Fibroblast of lung (primary cell): ENCODE results near the gene CORO7. TPM values are rescaled to one million over a fixed set of nuclear protein-coding genes. Genes with fewer than 3 reads are reported as not detected.

Experiments used
- DNase-seq, 2 donors: peaks; one replicate each; pipeline versions ENCODE4 v3.0.0 to v3.0.0-alpha.2; 2010; ENCODE audit warnings: low read depth in 2 of 2
- H2AFZ ChIP-seq: 2 replicates; pipeline ENCODE4 v1.5.1; 2012; ENCODE audit warnings: low read length, control low read depth, inconsistent platforms
- H3K27ac ChIP-seq: 2 replicates; pipeline ENCODE4 v1.5.1; 2011; ENCODE audit warnings: low read length, control low read depth; ENCODE audit not compliant: insufficient read depth
- H3K27me3 ChIP-seq: 2 replicates; pipeline ENCODE4 v1.5.1; 2011; ENCODE audit warnings: mild to moderate bottlenecking, low read length; ENCODE audit not compliant: control insufficient read depth, insufficient read depth
- H3K36me3 ChIP-seq: 2 replicates; pipeline ENCODE4 v1.5.1; 2011; ENCODE audit warnings: low read length; ENCODE audit not compliant: control insufficient read depth, insufficient read depth
- H3K4me1 ChIP-seq: 2 replicates; pipeline ENCODE4 v1.5.1; 2011; ENCODE audit warnings: low read length; ENCODE audit not compliant: control insufficient read depth, insufficient read depth; ENCODE audit errors: extremely low read depth
- H3K4me2 ChIP-seq: 2 replicates; pipeline ENCODE4 v1.5.1; 2011; ENCODE audit warnings: low read length, control low read depth; ENCODE audit not compliant: insufficient read depth; ENCODE audit errors: extremely low read depth
- H3K4me3 ChIP-seq, 4 experiments: fragments of 200-600 bp in 1 of 4; sonication (generic) in 1 of 4; replicated peaks in 1 of 4; 2 replicates each; pipeline ENCODE4 v1.5.1; 2011 to 2016; ENCODE audit warnings: low read length in 4 of 4, low read depth in 3 of 4, mild to moderate bottlenecking in 3 of 4, control low read depth in 2 of 4, inconsistent platforms in 1 of 4, mixed read lengths in 1 of 4; ENCODE audit not compliant: insufficient read depth in 1 of 4; ENCODE audit errors: control extremely low read depth in 1 of 4
- H3K79me2 ChIP-seq: 2 replicates; pipeline ENCODE4 v1.5.1; 2012; ENCODE audit warnings: mild to moderate bottlenecking, low read length, inconsistent platforms; ENCODE audit not compliant: control insufficient read depth, insufficient read depth
- H3K9ac ChIP-seq: 2 replicates; pipeline ENCODE4 v1.5.1; 2011; ENCODE audit warnings: mild to moderate bottlenecking, low read length, control low read depth; ENCODE audit not compliant: insufficient read depth
- H3K9me3 ChIP-seq: 2 replicates; pipeline ENCODE4 v1.5.1; 2012; ENCODE audit warnings: low read depth, low read length; ENCODE audit not compliant: control insufficient read depth, insufficient read depth
- H4K20me1 ChIP-seq: 2 replicates; pipeline ENCODE4 v1.5.1; 2011; ENCODE audit warnings: low read length; ENCODE audit not compliant: control insufficient read depth, insufficient read depth; ENCODE audit errors: extremely low read depth
- EZH2 ChIP-seq: IDR thresholded peaks from 2 replicates; pipeline ENCODE4 v1.5.1; 2012; ENCODE audit warnings: low read length, control low read depth, mild to moderate bottlenecking; ENCODE audit errors: missing control alignments
- polyA plus RNA-seq, 2 donors: library from polyadenylated mRNA; depleted of rRNA in 1 of 2; stranded (reverse) in 1 of 2; unstranded in 1 of 2; fragments of >200 nt; gene quantifications; 2 replicates each; pipeline ENCODE4 v1.2.1, GENCODE V29; 2011 to 2012; ENCODE audit warnings: missing spikeins in 1 of 2
- total RNA-seq: library from RNA; depleted of rRNA; stranded (reverse); fragments of >200 nt; gene quantifications from 2 replicates; pipeline ENCODE4 v1.2.1, GENCODE V29; 2014
- TF ChIP-seq, protein P1 (sequence below), 2 donors: IDR thresholded peaks in 1 of 2; conservative IDR thresholded peaks in 1 of 2; 1 replicate in 1 of 2; 2 replicates in 1 of 2; pipeline ENCODE4 v1.5.1; 2011 to 2012; ENCODE audit warnings: low read length in 2 of 2, control low read depth in 1 of 2, inconsistent platforms in 1 of 2, low read depth in 1 of 2, mild to moderate bottlenecking in 1 of 2

CORO7 gene
- total and polyA plus RNA-seq, 2 donors (not counting 1 experiment from before 2014, with no cell fraction given) = 6.1 to 11.1 TPM

DNA sequence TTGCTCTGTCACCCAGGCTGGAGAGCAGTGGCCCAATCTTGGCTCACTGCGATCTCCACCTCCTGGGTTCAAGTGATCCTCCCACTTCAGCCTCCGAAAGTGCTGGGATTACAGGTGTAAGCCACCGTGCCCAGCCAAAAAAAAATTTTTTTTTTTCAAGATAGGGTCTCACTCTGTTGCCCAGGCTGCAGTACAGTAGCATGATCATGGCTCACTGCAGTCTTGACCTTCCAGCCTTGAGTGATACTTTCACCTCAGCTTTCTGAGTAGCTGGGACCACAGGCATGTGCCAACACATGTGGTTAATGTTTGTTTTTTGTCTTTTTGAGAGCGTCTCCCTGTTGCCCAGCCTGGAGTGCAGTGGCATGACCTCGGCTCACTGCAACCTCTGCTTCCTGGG is 63.6 kb downstream of the CORO7 start:
- H3K9me3 ChIP-seq = no peaks in the 10 kb centered on the region
- H3K27ac ChIP-seq = no peak overlapping the region
- H3K36me3 ChIP-seq = peaks cover 3% of the 10 kb centered on the region
- no peak overlapping the region for H2AFZ ChIP-seq
- peaks cover 4% of the 10 kb centered on the region for H3K4me1 ChIP-seq
- no peak overlapping the region for H3K4me3 ChIP-seq
- H4K20me1 ChIP-seq = no peaks in the 10 kb centered on the region
- H3K79me2 ChIP-seq = peaks cover 23% of the 10 kb centered on the region
- TF ChIP-seq EZH2 = no peak
- TF ChIP-seq, protein P1, sequence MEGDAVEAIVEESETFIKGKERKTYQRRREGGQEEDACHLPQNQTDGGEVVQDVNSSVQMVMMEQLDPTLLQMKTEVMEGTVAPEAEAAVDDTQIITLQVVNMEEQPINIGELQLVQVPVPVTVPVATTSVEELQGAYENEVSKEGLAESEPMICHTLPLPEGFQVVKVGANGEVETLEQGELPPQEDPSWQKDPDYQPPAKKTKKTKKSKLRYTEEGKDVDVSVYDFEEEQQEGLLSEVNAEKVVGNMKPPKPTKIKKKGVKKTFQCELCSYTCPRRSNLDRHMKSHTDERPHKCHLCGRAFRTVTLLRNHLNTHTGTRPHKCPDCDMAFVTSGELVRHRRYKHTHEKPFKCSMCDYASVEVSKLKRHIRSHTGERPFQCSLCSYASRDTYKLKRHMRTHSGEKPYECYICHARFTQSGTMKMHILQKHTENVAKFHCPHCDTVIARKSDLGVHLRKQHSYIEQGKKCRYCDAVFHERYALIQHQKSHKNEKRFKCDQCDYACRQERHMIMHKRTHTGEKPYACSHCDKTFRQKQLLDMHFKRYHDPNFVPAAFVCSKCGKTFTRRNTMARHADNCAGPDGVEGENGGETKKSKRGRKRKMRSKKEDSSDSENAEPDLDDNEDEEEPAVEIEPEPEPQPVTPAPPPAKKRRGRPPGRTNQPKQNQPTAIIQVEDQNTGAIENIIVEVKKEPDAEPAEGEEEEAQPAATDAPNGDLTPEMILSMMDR (conservative IDR thresholded peaks at IDR 0.05 in 1 of 2, IDR thresholded peaks at IDR 0.05 in 1 of 2; ENCODE audit: low read depth in 1 of 2, low read length in 2 of 2) = no peak
- H3K4me2 ChIP-seq = no peak overlapping the region
- H3K27me3 ChIP-seq = no peaks in the 10 kb centered on the region
- H3K9ac ChIP-seq = no peak overlapping the region
- DNase-seq = no peak

DNA sequence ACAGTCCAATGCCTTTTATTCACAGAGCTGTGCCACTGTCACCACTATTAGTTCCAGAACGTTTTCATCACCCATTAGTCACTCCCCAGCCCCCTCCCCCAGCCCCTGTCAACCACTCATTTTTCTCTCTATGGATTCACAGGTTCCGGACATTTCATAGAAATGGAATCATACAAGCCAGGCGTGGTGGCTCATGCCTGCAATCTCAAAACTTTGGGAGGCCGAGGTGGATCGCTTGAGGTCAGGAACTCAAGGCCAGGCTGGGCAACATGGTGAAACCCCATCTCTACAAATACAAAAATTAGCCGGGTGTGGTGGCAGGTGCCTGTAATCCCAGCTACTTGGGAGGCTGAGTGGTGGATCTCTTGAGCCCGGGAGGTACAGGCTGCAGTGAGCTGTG is 64.5 kb downstream of the CORO7 start:
- Histone ChIP-seq H3K9ac (no peak overlapping the region), H3K4me3 (no peak overlapping the region), H4K20me1 (no peaks in the 10 kb centered on the region), H3K27me3 (no peaks in the 10 kb centered on the region), H3K4me1 (peaks cover 4% of the 10 kb centered on the region), H3K4me2 (peak overlapping the region; percentile 68), H3K9me3 (no peaks in the 10 kb centered on the region), H3K27ac (peak overlapping the region; percentile 32), H2AFZ (no peak overlapping the region), H3K36me3 (peaks cover 2% of the 10 kb centered on the region), H3K79me2 (peaks cover 32% of the 10 kb centered on the region)
- TF ChIP-seq, protein P1 (conservative IDR thresholded peaks at IDR 0.05 in 1 of 2, IDR thresholded peaks at IDR 0.05 in 1 of 2; ENCODE audit: low read depth in 1 of 2, low read length in 2 of 2) = no peak
- no peak for TF ChIP-seq EZH2
- peak in 1 of 2 donors; percentile 63 for DNase-seq

DNA sequence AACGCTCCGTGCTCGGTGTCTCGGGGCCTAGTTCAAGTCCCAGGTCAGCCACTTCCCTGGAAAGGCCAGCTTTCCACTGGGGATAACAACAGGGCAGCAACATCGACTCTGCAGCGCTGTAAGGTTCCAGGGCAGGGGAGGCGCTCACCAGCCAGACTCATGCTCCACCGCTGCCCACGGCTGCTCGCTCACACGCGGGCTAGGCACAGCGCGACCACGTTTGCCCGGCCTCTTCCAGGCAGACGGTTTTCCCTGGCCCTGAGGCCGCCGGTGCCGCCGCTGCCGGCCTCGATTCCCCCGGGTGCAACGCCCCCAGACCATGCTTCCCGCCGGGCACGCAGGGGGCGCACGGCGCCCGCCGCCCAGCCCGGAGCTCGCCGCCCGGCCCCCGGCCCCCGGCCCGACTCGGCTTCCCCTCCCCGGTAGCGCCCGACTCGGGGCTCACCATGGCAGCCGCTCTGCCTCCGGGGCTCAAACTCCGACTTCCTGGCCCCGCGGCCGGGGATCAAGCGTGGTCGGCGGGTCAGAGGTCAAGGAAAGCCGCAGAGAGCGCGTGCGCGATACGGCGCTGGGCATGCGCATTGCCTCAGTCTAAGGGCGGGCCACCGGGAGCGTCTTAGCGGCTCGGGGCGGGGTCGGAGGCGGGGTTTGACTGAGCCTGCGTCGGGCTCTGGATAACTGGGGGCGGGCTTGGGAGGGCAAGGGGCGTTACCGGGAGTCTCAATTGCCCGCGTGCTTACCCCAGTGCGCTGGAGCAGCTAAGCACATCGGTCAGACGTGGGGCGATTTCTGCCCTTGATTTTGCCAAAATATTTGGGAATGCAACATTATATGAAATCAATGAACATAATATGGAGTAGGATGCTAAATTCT is 65.4 kb downstream of the CORO7 start, which contains the start of gene PAM16:
TSS of gene PAM16 (minus strand) at position 535 of the 873 bp plus-strand sequence. CDS start at position 448, 87 bp downstream.
- H3K79me2 ChIP-seq = peaks cover 37% of the 10 kb centered on the region

More for the DNA sequence above, 65.4 kb downstream of the CORO7 start, which contains the start of gene PAM16:
- Histone ChIP-seq H3K9me3 (no peaks in the 10 kb centered on the region), H3K4me3 (peak within 1 kb of the TSS; percentile 68 to 97 (median 84)), H3K27ac (peak within 1 kb of the TSS; percentile 83), H3K4me2 (peak within 1 kb of the TSS; percentile 88), H2AFZ (peak within 1 kb of the TSS; percentile 63), H3K36me3 (peaks cover 2% of the 10 kb centered on the region), H3K27me3 (no peaks in the 10 kb centered on the region), H4K20me1 (no peaks in the 10 kb centered on the region), H3K9ac (peak within 1 kb of the TSS; percentile 82), H3K4me1 (peaks cover 4% of the 10 kb centered on the region)
- no peak for TF ChIP-seq EZH2
- TF ChIP-seq, protein P1 (conservative IDR thresholded peaks at IDR 0.05 in 1 of 2, IDR thresholded peaks at IDR 0.05 in 1 of 2; ENCODE audit: low read depth in 1 of 2, low read length in 2 of 2) = no peak
- DNase-seq = peak; percentile 87 to 93
